ENCODE results near the gene CPNE4.

DNA sequence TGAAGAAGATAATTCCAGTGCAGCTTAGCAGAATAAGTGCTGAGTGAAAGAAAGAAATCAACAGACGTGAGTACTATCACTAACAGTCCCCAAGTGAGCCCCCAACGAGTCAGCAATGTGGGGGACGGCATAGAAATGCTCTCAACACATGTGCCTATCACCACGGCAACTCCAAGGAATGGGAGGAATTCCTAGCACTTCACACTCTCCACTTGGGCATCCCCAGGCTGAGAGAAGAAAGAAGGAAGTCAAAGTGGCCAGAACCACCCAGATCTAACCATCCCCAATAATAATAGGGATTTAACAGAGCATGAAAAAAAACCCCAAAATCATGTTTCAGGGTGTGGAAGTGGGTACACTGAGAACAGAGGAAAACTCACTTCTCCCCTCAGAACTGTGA lies 29.3 kb upstream of the CPNE4 start:
- TF ChIP-seq CTCF (IDR thresholded peaks at IDR 0.05): no peak
- TF ChIP-seq POLR2A (IDR thresholded peaks at IDR 0.05): no peak
